Renal pelvis (tissue), 12 donors: ENCODE results near the gene MAGEA6. TPM values are rescaled to one million over a fixed set of nuclear protein-coding genes. Genes with fewer than 3 reads are reported as not detected.
"Not testable (repeated sequence)": the region's sequence is repeated elsewhere in the genome, so short reads cannot be mapped to it uniquely, and the experiment has no call there.

ENCODE experiments used
- DNase-seq: peaks from one replicate; pipeline ENCODE4 v3.0.0-alpha.2; 2013
- long read RNA-seq, 16 experiments: transcript quantifications; one replicate each; lab custom pipeline, GENCODE V29; 2026
- polyA plus RNA-seq, 3 donors: library from polyadenylated mRNA; unstranded; fragments of 120-200 nt; gene quantifications; one replicate each; pipeline ENCODE4 v1.2.1, GENCODE V29; 2013; ENCODE audit not compliant: insufficient read length in 3 of 3

MAGEA6 gene
- not detected for polyA plus RNA-seq
- long read RNA-seq, donor 1, result 0 reads
- long read RNA-seq, donor 2, result 0 reads
- long read RNA-seq, donor 3, result 0 reads
- long read RNA-seq, donor 4, result 0 reads
- long read RNA-seq, donor 5, result 0 reads
- long read RNA-seq, donor 6, result 0 reads
- long read RNA-seq, donor 7, result 0 reads
- long read RNA-seq, donor 8, result 0 reads
- long read RNA-seq, donor 9, result 0 reads
- long read RNA-seq, donor 10, result 0 reads
- long read RNA-seq, donor 11, result 0 reads
- long read RNA-seq, donor 12, result 0 reads
- long read RNA-seq, donor 13, result 0 reads
- long read RNA-seq, donor 14, result 0 reads
- long read RNA-seq, donor 15, result 0 reads
- long read RNA-seq, donor 16, result 0 reads

DNA sequence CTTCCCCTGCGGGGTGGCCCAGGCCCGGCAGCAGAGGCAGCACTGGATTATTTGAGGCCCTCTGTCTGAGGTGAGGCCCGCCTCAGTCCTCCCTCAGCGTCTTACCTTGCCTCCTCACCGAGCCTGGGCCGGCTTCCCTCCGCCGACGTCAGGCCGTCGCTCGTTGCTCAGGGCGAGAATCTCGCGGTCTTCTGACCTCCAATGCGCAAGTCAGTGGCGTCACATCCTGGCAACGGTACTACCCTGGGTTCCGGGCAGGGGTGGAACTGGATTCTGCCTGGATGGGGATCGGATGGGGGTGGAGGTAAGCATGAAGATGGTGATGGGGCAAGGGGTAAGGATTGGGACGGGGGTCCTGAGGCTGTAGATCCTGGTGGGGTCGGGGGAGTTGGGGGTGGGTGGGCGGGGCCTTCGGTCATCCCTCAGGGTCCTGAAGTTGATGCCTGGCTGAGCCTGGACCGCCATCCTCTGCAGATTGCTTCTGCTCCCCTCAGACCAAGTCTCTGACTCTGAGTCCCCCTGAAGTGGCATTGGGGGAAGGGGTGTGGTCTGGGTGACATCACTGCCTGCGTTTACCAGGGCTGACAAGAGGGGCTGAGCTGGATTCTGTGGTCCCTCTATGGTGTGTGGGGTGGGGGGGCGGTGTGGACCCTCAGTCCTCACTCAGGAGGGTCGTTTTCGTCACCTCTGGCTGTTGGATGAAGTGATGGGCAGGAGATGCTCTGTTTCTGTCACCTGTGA, at the start of gene MAGEA6:
Gene MAGEA6, minus strand, starts transcription at position 141 of the 741 bp plus-strand sequence. CDS start 2,039 bp downstream, outside the sequence.
- DNase-seq, result not testable (repeated sequence)

DNA sequence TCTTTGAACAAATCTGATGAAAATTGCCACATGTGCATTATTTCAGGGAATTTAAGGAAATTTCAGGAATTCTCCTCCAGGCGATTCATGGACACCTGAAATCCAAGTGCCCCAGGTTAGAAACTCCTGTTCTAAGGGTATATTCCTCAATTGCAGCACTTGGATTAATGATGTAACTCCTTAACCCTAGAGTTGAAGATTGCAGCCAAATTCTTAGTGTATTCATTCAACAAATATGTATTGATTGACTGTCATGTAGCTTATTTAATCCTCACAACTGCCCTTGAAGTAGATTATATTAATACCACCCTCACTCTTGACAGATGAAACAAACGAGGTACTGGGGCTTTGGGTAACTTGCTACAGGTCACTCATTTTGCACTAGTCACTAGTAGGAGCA, 49.8 kb upstream of the MAGEA6 start:
- DNase-seq, result no peak

DNA sequence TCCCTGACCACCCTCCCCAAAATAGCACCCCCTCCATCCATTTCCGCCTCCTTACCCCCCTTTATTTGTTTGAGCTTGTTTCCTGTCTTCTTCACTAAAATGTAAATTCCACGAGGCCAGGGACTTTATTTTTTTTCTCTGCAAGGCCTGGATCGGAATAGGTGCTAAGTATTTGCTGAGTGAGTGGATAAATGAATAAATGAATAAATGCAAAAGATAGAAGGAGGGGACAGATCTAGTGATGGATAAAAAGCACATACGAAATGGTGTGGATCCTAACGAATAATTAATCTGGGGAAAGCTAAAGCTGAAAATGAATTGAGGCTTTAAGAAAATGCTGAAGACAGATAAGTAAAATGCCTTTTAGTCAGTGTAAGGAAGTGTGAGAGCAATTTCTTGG, 48.9 kb upstream of the MAGEA6 start:
- DNase-seq, result no peak

DNA sequence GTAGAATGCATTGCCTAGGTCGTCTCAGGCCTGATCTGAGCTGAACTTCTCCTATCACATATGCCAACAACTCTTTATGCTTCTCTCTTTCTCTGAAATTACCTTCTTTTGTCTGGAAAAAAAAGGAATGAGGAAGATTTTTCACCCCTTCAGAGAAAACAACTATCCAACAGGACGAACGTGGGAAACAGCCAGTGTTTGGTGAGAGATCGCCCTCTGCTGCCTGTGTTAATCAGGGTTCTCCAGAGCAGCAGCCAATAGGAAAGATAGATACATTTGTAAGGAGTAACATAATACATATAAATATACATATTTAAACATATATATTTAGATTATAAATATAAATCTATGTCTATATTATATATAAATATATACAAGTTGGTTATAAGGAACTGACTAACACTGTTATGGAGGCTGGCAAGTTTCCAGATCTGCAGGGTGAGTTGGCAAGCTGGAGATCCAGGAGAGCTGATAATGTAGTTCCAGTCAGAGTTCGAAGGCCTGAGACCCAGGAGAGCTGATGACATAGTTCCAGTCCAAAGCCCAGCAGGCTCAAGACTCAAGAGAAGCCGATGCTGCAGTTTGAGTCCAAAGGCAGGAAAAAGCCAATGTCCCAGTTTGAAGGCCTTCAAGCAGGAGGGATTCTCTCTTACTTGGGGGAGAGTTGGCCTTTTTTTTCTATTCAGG, 47.7 kb upstream of the MAGEA6 start:
- no peak for DNase-seq

GRCh38 chrX:152814048-152814447, 44.6 kb upstream of the MAGEA6 start:
- DNase-seq, result no peak

GRCh38 chrX:152813206-152813605, 43.7 kb upstream of the MAGEA6 start:
- no peak for DNase-seq

DNA sequence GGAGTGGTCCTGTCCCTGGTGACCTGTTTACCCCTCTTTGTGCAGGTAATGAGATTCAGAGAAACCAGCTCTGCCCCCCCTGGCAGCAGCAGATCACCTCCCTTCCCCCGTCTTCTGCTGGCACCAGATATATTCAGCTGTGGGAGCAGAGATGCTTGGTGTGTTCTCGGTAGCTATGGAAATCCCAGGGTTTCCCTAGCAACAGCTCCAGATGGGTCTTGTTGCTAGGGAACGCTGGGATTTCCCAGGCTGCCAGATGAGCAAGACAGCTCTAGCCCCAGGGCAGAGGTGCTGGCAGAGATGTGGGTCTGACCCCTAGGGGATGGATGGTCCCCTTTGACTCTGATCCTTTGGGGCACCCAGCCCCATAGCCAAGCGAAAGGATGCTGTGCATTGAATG, 40.9 kb upstream of the MAGEA6 start:
- no peak for DNase-seq

DNA sequence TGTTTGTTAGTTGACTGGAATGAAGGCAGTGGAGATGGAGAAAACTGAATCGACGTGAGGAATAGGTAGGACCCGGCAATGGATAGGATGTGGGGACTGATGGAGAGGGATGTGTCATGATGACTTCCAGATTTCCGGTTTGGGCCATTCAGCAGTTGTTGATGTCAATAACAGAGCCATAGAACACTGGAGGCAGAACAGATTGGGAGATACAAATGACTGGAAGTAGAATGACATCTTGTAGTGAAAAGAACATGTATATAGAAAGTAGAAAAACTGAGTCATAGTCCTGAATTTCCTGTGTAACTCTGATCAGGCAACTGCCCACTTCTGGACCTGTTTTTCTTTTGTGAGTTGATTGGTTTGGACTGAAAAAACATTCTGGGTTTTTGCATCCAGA, 36.5 kb upstream of the MAGEA6 start:
- DNase-seq, result no peak

DNA sequence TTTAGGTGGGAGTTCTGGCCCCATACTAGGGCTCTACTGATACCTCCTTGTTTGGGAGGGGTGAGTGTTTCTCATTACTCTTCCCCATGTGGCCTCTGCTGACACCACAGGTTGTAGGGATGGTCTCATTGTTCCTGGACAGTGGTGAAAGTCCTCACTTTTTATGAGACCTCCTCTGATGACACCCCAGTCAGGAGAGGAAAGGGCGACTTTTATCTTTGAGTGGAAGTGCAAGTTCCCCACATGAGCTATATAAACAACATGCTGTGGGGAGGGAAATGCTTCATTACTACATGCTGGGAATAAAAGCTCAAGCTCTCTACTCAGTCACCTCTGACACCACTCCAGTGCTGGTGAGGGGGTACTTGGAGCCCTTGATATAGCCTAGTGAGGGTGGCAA, 29.5 kb upstream of the MAGEA6 start:
- no peak for DNase-seq

- DNase-seq, result not testable (repeated sequence)
These were observed 17.6 kb upstream of the MAGEA6 start for GRCh38 chrX:152787062-152787461.

DNA sequence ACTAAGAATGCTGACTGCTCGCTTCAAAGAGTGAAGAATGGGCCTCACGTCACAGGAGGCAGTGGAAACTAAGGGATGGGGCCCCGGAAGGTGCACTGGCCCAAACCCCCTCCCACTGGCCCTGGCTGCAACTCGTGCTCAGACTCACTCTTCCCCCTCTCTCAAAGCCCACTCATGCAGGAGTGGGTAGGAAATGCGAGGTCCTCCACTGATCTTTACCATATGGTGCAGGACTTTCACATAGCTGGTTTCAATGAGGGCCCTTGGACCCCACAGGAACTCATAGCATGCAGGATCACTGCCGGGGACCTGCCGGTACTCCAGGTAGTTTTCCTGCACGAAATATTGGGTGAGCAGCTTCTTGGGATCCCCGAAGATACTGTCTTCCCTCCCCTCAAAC, 2.9 kb downstream of the MAGEA6 start:
- not testable (repeated sequence) for DNase-seq

DNA sequence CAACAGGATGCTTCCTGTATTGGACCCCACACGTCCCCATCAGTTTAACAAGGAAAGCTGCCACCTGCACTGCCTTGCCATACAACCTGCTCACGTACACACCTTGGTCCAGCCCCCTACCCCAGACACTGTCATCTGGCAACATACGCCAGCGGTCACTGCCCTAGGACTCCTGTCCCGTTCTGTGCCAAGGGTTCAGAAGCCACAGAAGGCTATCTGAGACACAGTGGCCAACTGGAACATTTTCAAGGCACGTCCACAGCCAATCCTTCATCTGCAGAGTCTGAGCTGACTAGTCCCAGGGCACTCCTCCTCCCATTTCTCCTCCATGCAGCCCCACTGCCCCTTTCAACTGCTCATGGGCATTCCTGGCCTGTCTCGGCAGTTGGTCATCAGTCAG, 7.9 kb downstream of the MAGEA6 start:
- DNase-seq, result not testable (repeated sequence)

DNA sequence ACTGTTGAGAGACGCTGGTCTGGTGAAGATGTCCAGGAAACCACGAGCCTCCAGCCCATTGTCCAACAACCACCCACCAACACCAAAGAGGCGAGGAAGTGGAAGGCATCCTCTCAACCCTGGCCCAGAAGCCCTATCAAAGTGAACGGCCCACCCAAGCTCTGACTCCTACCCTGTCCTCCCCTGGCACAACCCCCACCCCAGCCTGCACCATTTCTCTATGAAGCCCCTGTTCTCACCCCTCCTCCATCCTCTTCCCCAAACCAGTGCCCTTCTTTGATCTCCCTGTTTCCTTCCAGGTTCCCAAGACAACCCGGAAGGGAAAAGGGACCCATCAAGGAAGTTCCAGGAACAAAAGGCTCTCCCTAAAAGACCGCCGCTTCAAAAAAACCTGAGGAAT, 9.9 kb downstream of the MAGEA6 start:
- not testable (repeated sequence) for DNase-seq

DNA sequence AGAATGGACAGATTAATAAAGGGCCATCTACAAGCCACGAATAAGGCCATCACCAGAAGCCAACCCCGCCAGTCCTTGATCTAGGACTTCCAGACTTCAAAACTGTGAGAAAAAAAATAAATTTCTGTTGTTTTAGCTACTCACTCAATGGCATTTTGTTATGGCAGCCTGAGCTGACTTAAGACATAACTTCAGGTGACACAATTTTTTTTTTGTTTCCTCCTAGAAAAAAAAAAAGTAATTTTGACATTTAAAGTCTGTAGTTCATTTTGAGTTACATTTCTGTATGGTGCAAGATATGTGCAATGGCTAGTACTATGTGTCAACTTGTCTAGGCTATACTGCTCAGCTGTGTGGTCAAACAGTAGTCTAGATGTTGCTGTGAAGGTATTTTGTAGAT, 10.6 kb downstream of the MAGEA6 start, which contains the start of gene CSAG3:
Gene CSAG3, plus strand, starts transcription at position 301 of the 400 bp plus-strand sequence.
- DNase-seq, result not testable (repeated sequence)

DNA sequence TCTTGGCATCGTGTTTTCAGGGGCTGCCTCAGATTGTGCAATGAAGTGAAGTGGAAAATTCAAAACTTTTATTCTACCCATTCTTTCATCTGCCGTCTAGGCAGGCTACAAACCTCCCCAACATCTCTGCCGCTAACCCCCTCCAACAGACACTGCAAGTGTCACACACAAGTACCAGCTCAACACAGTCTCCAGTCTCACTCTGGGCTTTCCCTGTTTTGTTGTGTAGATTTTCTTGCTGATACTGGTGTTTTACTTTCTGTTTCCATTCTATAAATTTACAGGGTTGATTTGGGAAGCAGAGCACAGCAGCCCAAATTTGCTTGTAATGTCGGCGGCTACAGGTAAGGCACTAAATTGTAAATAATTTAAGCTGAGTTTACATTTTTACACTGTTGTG, 14.6 kb downstream of the MAGEA6 start:
- not testable (repeated sequence) for DNase-seq

DNA sequence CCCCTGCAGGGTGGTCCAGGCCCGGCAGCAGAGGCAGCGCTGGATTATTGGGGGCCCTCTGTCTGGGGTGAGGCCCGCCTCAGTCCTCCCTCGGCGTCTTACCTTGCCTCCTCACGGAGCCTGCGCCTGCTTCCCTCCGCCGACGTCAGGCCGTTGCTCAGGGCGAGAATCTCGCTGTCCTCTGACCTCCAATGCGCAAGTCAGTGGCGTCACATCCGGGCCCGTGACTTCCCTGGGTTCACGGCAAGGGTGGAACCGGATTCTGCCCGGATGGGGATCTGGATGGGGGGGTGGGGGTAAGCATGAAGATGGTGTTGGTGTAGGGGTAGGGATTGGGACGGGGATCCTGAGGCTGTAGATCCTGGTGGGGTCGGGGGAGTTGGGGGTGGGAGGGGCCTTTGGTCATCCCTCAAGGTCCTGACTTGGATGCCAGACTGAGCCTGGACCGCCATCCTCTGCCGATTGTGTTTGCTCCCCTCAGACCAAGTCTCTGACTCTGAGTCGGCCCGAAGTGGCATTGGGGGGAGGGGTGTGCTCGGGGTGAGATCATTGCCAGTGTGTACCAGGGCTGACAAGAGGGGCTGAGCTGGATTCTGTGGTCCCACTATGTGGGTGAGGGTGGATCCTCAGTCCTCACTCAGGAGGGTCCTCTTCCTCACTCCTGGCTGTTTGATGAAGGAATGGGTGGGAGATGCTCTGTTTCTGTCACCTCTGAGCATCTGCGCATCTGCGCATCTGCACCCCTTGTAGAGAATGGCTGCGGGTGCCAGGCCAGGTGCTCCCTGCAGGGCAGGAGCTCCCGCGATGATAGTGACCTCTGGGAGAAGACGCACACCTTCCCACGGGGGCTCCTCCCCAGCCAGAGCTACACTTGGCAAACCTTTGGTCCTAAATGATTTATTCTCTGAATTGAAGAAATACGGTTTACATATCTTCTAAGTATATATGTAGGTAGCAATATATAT, 15.5 kb downstream of the MAGEA6 start, which contains the start of gene MAGEA2:
Gene MAGEA2, minus strand, starts transcription at position 157 of the 965 bp plus-strand sequence. CDS start 2,479 bp downstream, outside the sequence.
- DNase-seq, result not testable (repeated sequence)

DNA sequence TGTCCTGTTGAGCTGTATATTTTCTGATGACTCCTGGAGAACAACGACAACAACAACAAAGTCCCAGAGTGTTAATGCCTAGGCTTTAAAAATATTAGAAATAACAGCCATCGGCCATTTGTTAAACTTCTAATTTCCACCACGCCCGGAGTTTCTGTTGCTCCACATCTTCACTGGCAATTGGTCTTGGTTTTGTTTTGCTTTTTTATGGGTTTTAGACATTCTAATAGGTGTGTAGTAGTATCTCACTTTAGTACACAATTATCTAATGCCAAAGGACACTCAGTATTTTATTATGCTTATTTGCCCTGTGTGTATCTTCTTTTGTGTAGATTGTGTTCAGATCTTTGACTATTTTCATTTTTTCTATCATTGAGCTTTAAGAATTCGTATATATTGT, 30.9 kb downstream of the MAGEA6 start:
- DNase-seq, result no peak

- DNase-seq, result not testable (repeated sequence)
These were observed 33.0 kb downstream of the MAGEA6 start for GRCh38 chrX:152736528-152736927.

GRCh38 chrX:152735860-152736511, 33.5 kb downstream of the MAGEA6 start:
- no peak for DNase-seq

GRCh38 chrX:152735101-152735500, 34.4 kb downstream of the MAGEA6 start:
- DNase-seq, result no peak
